HFFc6 (cell line): ENCODE measurements around the gene SLC11A1. TPM values are rescaled to one million over a fixed set of nuclear protein-coding genes. Genes with fewer than 3 reads are reported as not detected.

Source experiments
- DNase-seq: peaks from one replicate; pipeline ENCODE4 v3.0.0-alpha.2; 2018
- H3K27ac Mint-ChIP-seq: 2 replicates; pipeline ENCODE4 v1.8.0; 2020; ENCODE audit warnings: mild to moderate bottlenecking, mixed read lengths
- H3K27me3 Mint-ChIP-seq: 2 replicates; pipeline ENCODE4 v1.8.0; 2021; ENCODE audit warnings: mild to moderate bottlenecking, moderate library complexity, mixed read lengths; ENCODE audit not compliant: insufficient read depth
- H3K36me3 Mint-ChIP-seq: 2 replicates; pipeline ENCODE4 v1.8.0; 2021; ENCODE audit warnings: low read depth, mixed read lengths
- H3K4me1 Mint-ChIP-seq: 2 replicates; pipeline ENCODE4 v1.8.0; 2020; ENCODE audit warnings: low read depth, mixed read lengths
- H3K4me3 Mint-ChIP-seq: 2 replicates; pipeline ENCODE4 v1.8.0; 2020; ENCODE audit warnings: mild to moderate bottlenecking, moderate library complexity, mixed read lengths
- H3K9me3 Mint-ChIP-seq: 2 replicates; pipeline ENCODE4 v1.8.0; 2020; ENCODE audit warnings: mild to moderate bottlenecking, mixed read lengths
- total RNA-seq, 6 experiments: library from RNA; stranded (reverse); fragmentation: NEBNext Ultra II Directional; extraction: Animal tissue kit (Norgen Biotek cat#: 25700); gene quantifications; 2 replicates in 1 of 6; 3 replicates in 5 of 6; pipeline ENCODE4 v1.2.3, GENCODE V29; 2021
- TF ChIP-seq, protein P1 (sequence below): fragments of 200-600 bp; sonication (generic); IDR thresholded peaks from 2 replicates; pipeline ENCODE4 v1.5.0; 2021; ENCODE audit warnings: antibody characterized with exemption, mild to moderate bottlenecking

The SLC11A1 gene
- total RNA-seq, 6 experiments from 2014 or later, result 0.05 to 0.16 (median 0.11) TPM

- Mint-ChIP-seq H3K27me3 (peaks cover 27% of the 10 kb centered on the region), H3K4me1 (no peaks in the 10 kb centered on the region), H3K9me3 (no peaks in the 10 kb centered on the region), H3K36me3 (no peaks in the 10 kb centered on the region), H3K4me3 (no peak overlapping the region), H3K27ac (no peak overlapping the region)
- TF ChIP-seq, protein P1, sequence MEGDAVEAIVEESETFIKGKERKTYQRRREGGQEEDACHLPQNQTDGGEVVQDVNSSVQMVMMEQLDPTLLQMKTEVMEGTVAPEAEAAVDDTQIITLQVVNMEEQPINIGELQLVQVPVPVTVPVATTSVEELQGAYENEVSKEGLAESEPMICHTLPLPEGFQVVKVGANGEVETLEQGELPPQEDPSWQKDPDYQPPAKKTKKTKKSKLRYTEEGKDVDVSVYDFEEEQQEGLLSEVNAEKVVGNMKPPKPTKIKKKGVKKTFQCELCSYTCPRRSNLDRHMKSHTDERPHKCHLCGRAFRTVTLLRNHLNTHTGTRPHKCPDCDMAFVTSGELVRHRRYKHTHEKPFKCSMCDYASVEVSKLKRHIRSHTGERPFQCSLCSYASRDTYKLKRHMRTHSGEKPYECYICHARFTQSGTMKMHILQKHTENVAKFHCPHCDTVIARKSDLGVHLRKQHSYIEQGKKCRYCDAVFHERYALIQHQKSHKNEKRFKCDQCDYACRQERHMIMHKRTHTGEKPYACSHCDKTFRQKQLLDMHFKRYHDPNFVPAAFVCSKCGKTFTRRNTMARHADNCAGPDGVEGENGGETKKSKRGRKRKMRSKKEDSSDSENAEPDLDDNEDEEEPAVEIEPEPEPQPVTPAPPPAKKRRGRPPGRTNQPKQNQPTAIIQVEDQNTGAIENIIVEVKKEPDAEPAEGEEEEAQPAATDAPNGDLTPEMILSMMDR, result no peak
- DNase-seq, result no peak
Measured at GRCh38 chr2:218423584-218423983, 41.5 kb downstream of the SLC11A1 start.

- Mint-ChIP-seq H3K27me3 (peaks cover 32% of the 10 kb centered on the region), H3K9me3 (no peaks in the 10 kb centered on the region), H3K4me1 (no peaks in the 10 kb centered on the region), H3K27ac (no peak overlapping the region), H3K36me3 (no peaks in the 10 kb centered on the region), H3K4me3 (no peak overlapping the region)
- TF ChIP-seq, protein P1, result no peak
- no peak for DNase-seq
Measured at GRCh38 chr2:218425531-218425930, 43.5 kb downstream of the SLC11A1 start.

DNA sequence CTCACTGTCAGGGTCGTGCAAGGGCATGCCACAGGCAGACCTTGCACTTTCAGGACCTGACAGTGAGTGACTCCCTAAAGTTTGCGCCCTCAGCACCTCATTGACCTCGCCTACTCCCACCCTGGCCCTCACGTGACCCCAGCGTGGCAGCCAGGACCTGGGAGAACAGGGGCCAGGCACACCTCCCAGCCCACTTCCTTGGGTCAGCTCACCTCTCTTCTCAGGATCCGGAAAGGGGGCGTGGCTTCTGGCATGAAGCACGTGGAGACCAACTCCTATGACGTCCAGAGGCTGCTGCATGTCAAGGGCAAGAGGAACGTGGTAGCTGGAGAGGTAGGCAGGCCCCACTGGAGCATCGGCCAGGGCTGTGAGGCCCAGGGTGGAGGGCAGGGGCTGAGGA, 45.7 kb downstream of the SLC11A1 start:
- Mint-ChIP-seq H3K4me1 (no peaks in the 10 kb centered on the region), H3K36me3 (no peaks in the 10 kb centered on the region), H3K4me3 (no peak overlapping the region), H3K9me3 (no peaks in the 10 kb centered on the region), H3K27me3 (peaks cover 42% of the 10 kb centered on the region), H3K27ac (no peak overlapping the region)
- TF ChIP-seq, protein P1, result no peak
- DNase-seq, result no peak

- H3K36me3 Mint-ChIP-seq, result no peaks in the 10 kb centered on the region
- no peaks in the 10 kb centered on the region for H3K4me1 Mint-ChIP-seq
- H3K4me3 Mint-ChIP-seq, result no peak overlapping the region
- TF ChIP-seq, protein P1, result no peak
- no peaks in the 10 kb centered on the region for H3K9me3 Mint-ChIP-seq
- peaks cover 45% of the 10 kb centered on the region for H3K27me3 Mint-ChIP-seq
- H3K27ac Mint-ChIP-seq, result no peak overlapping the region
- DNase-seq, result no peak
Measured at GRCh38 chr2:218428846-218429558, 46.9 kb downstream of the SLC11A1 start.

DNA sequence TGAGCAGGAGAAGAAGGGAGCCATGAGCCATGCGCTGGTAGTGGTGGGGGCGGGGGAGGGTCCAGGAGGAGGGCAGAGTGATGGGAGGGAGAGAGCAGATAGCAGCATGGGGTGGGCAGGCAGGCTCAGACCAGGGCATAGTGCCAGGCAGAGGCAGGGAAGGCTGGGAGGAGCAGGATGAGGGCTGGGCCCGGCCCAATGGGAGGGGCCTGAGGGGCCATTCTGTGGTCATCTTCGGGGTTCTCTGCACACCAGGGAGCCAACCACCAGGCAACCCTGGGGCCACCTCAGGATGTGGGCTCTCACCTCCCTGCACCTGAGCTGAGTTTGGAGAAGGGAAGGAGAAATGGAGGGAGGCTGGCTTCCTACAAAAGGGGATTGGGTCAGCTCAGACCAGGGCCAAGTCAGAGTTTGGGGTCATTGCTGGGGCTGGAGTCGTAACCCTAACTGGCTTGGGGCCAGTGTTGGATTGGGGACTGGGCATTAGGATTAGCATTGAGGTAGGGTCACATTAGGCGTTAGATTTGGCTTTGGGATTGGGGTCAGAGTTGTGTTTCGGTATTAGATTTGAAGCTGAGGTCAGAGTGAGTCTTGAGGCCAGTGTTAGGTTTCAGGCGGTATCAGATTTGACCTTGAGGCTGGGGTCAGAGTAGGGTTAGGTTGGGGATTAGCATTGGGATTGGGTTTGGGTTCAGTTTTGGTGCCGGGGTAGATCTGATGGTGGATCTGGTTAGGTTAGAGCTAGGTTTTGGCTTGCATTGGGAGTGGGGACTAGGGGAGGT, 48.0 kb downstream of the SLC11A1 start:
- TF ChIP-seq, protein P1, result no peak
- Mint-ChIP-seq H3K36me3 (no peaks in the 10 kb centered on the region), H3K4me3 (no peak overlapping the region), H3K27ac (no peak overlapping the region), H3K27me3 (peaks cover 43% of the 10 kb centered on the region), H3K9me3 (no peaks in the 10 kb centered on the region), H3K4me1 (no peaks in the 10 kb centered on the region)
- no peak for DNase-seq
